Measurements from ENCODE around the gene KCNMA1. TPM values are rescaled to one million over a fixed set of nuclear protein-coding genes. Genes with fewer than 3 reads are reported as not detected.

Gene KCNMA1
- total and polyA plus RNA-seq, 9 of the 15 experiments (the other 6 are each of a cell fraction or from before 2014, with no cell fraction given): 0.01 to 0.95 (median 0.15) TPM; not detected in 4

GRCh38 chr10:77268721-77269120, 368.9 kb downstream of the KCNMA1 start (continued):
- no peak for TF ChIP-seq ETS2 (tag; IDR thresholded peaks at IDR 0.05; ENCODE audit: borderline replicate concordance, poor library complexity, severe bottlenecking)
- no peak for TF ChIP-seq KLF10 (CRISPR knock-in tag; IDR thresholded peaks at IDR 0.05)
- no peak for TF ChIP-seq NCOA4 (IDR thresholded peaks at IDR 0.05; ENCODE audit: partially characterized antibody)
- TF ChIP-seq CHD7 (IDR thresholded peaks at IDR 0.05; ENCODE audit: low read depth, low read length): no peak
